Astrocyte (in vitro differentiated cells and primary cell): Measurements from ENCODE around the gene BCHE. TPM values are rescaled to one million over a fixed set of nuclear protein-coding genes. Genes with fewer than 3 reads are reported as not detected.

ENCODE experiments used
- DNase-seq: peaks from one replicate; pipeline ENCODE4 v3.0.0-alpha.2; 2010; ENCODE audit warnings: low read depth
- FAIRE-seq: peaks from 2 replicates; lab custom pipeline; 2011; peaks lifted over from hg19 to GRCh38; lab: Jason Lieb, UNC
- H2AFZ ChIP-seq: 2 replicates; pipeline ENCODE4 v1.6.0; 2012; ENCODE audit warnings: low read depth, low read length, inconsistent platforms
- H3K27ac ChIP-seq: 2 replicates; pipeline ENCODE4 v1.5.1; 2011; ENCODE audit warnings: low read depth, low read length, inconsistent platforms
- H3K27me3 ChIP-seq: 2 replicates; pipeline ENCODE4 v1.6.0; 2011; ENCODE audit warnings: low read length, inconsistent platforms; ENCODE audit not compliant: insufficient read depth
- H3K36me3 ChIP-seq: 2 replicates; pipeline ENCODE4 v1.5.1; 2011; ENCODE audit warnings: low read length, inconsistent platforms; ENCODE audit not compliant: insufficient read depth
- H3K4me1 ChIP-seq: 2 replicates; pipeline ENCODE4 v1.5.1; 2011; ENCODE audit warnings: low read length, inconsistent platforms; ENCODE audit not compliant: insufficient read depth
- H3K4me2 ChIP-seq: 2 replicates; pipeline ENCODE4 v1.6.0; 2012; ENCODE audit warnings: low read length, inconsistent platforms
- H3K4me3 ChIP-seq: 2 replicates; pipeline ENCODE4 v1.5.1; 2011; ENCODE audit warnings: low read depth, mild to moderate bottlenecking, low read length, inconsistent platforms; ENCODE audit not compliant: insufficient read depth
- H3K79me2 ChIP-seq: 2 replicates; pipeline ENCODE4 v1.6.0; 2012; ENCODE audit warnings: mild to moderate bottlenecking, low read length, inconsistent platforms; ENCODE audit not compliant: insufficient read depth
- H3K9ac ChIP-seq: 2 replicates; pipeline ENCODE4 v1.6.0; 2012; ENCODE audit warnings: mild to moderate bottlenecking, low read length, inconsistent platforms
- H3K9me3 ChIP-seq: 2 replicates; pipeline ENCODE4 v1.5.1; 2012; ENCODE audit warnings: low read depth, mild to moderate bottlenecking, low read length, inconsistent platforms; ENCODE audit not compliant: insufficient read depth
- H4K20me1 ChIP-seq: 2 replicates; pipeline ENCODE4 v1.6.0; 2012; ENCODE audit warnings: low read length, inconsistent platforms; ENCODE audit not compliant: insufficient read depth
- H3K27ac Mint-ChIP-seq: one replicate; pipeline ENCODE4 v1.8.0; 2021; ENCODE audit warnings: mild to moderate bottlenecking, mixed read lengths; ENCODE audit not compliant: unreplicated experiment
- H3K27me3 Mint-ChIP-seq: one replicate; pipeline ENCODE4 v1.8.0; 2021; ENCODE audit warnings: low read depth, mixed read lengths; ENCODE audit not compliant: unreplicated experiment
- H3K36me3 Mint-ChIP-seq: one replicate; pipeline ENCODE4 v1.8.0; 2021; ENCODE audit warnings: low read depth, mixed read lengths; ENCODE audit not compliant: unreplicated experiment
- H3K4me1 Mint-ChIP-seq: one replicate; pipeline ENCODE4 v1.8.0; 2021; ENCODE audit warnings: low read depth, mixed read lengths; ENCODE audit not compliant: unreplicated experiment
- H3K4me3 Mint-ChIP-seq: one replicate; pipeline ENCODE4 v1.8.0; 2021; ENCODE audit warnings: mild to moderate bottlenecking, moderate library complexity, mixed read lengths; ENCODE audit not compliant: unreplicated experiment
- H3K9me3 Mint-ChIP-seq: one replicate; pipeline ENCODE4 v1.8.0; 2021; ENCODE audit warnings: mild to moderate bottlenecking, mixed read lengths; ENCODE audit not compliant: unreplicated experiment
- CTCF ChIP-seq: IDR thresholded peaks from 2 replicates; pipeline ENCODE4 v1.5.1; 2011; ENCODE audit warnings: low read depth, mild to moderate bottlenecking, inconsistent platforms, low read length, moderate library complexity; ENCODE audit not compliant: insufficient read depth
- EZH2 ChIP-seq: IDR thresholded peaks from 2 replicates; pipeline ENCODE4 v1.6.1; 2012; ENCODE audit warnings: mild to moderate bottlenecking, low read length, inconsistent platforms; ENCODE audit not compliant: insufficient read depth
- total RNA-seq: library from RNA; stranded (reverse); gene quantifications from 2 replicates; pipeline ENCODE4 v1.2.1, GENCODE V29; 2021

The BCHE gene
- total RNA-seq, 1 donor from 2014 or later: 10.6 TPM

GRCh38 chr3:165803471-165803870 lies 33.8 kb downstream of the BCHE start:
- Histone ChIP-seq H2AFZ (no peak overlapping the region), H3K4me1 (no peaks in the 10 kb centered on the region), H4K20me1 (no peaks in the 10 kb centered on the region), H3K79me2 (no peaks in the 10 kb centered on the region), H3K36me3 (no peaks in the 10 kb centered on the region), H3K4me3 (no peak overlapping the region), H3K4me2 (no peak overlapping the region), H3K27ac (no peak overlapping the region), H3K9ac (no peak overlapping the region), H3K9me3 (no peaks in the 10 kb centered on the region), H3K27me3 (no peaks in the 10 kb centered on the region)
- H3K9me3 Mint-ChIP-seq: no peaks in the 10 kb centered on the region
- no peaks in the 10 kb centered on the region for H3K36me3 Mint-ChIP-seq
- no peak overlapping the region for H3K4me3 Mint-ChIP-seq
- H3K27me3 Mint-ChIP-seq: no peaks in the 10 kb centered on the region
- no peak overlapping the region for H3K27ac Mint-ChIP-seq
- FAIRE-seq (no peak), DNase-seq (no peak)
- TF ChIP-seq CTCF (no peak), EZH2 (no peak)
- peaks cover 2% of the 10 kb centered on the region for H3K4me1 Mint-ChIP-seq

DNA sequence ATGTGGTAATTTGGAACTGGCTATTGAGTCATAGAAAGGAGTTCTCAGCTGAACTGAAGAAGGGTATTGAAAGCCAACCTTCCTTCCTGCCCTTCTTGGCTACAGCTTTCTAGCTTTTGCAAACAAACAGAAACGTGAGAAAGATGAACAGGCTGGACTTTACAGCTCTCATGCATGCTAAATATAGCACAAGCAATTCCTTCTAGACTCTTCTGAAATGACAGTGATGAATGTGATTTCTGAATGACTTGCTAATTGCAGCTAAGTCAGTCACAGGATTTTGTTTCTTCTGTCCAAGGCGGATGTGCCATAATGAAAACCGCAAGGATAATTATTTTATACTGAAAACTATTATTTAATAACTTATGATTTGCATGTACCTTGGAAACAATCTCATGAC lies 36.3 kb downstream of the BCHE start:
- Histone ChIP-seq H3K4me3 (no peak overlapping the region), H4K20me1 (no peaks in the 10 kb centered on the region), H3K27ac (no peak overlapping the region), H3K9ac (no peak overlapping the region), H3K36me3 (no peaks in the 10 kb centered on the region), H3K27me3 (no peaks in the 10 kb centered on the region), H3K79me2 (no peaks in the 10 kb centered on the region), H3K4me2 (no peak overlapping the region), H3K4me1 (no peaks in the 10 kb centered on the region), H2AFZ (no peak overlapping the region), H3K9me3 (no peaks in the 10 kb centered on the region)
- no peak for FAIRE-seq
- Mint-ChIP-seq H3K36me3 (no peaks in the 10 kb centered on the region), H3K27ac (no peak overlapping the region), H3K9me3 (no peaks in the 10 kb centered on the region), H3K27me3 (no peaks in the 10 kb centered on the region), H3K4me3 (no peak overlapping the region), H3K4me1 (peaks cover 2% of the 10 kb centered on the region)
- DNase-seq: peak; percentile 5
- no peak for TF ChIP-seq CTCF
- no peak for TF ChIP-seq EZH2

- FAIRE-seq: no peak
Measured at GRCh38 chr3:165799026-165799425, 38.2 kb downstream of the BCHE start.

More at GRCh38 chr3:165799026-165799425, 38.2 kb downstream of the BCHE start:
- Histone ChIP-seq H3K9ac (no peak overlapping the region), H4K20me1 (no peaks in the 10 kb centered on the region), H3K4me2 (no peak overlapping the region), H3K4me3 (no peak overlapping the region), H3K27ac (no peak overlapping the region), H3K9me3 (no peaks in the 10 kb centered on the region), H3K4me1 (no peaks in the 10 kb centered on the region), H2AFZ (no peak overlapping the region), H3K36me3 (no peaks in the 10 kb centered on the region), H3K79me2 (no peaks in the 10 kb centered on the region), H3K27me3 (no peaks in the 10 kb centered on the region)
- Mint-ChIP-seq H3K27ac (no peak overlapping the region), H3K27me3 (no peaks in the 10 kb centered on the region), H3K4me1 (peaks cover 2% of the 10 kb centered on the region), H3K9me3 (no peaks in the 10 kb centered on the region), H3K4me3 (no peak overlapping the region), H3K36me3 (no peaks in the 10 kb centered on the region)
- DNase-seq: no peak
- no peak for TF ChIP-seq CTCF
